NCI-H2081 (cell line): ENCODE data around the gene MAEA.
"Not testable (repeated sequence)": the region's sequence is repeated elsewhere in the genome, so short reads cannot be mapped to it uniquely, and the experiment has no call there.

Experiments
- DNase-seq, 2 experiments: peaks; one replicate each; lab custom pipeline; 2025; lab: John Stamatoyannopoulos, UW

Gene MAEA

DNA sequence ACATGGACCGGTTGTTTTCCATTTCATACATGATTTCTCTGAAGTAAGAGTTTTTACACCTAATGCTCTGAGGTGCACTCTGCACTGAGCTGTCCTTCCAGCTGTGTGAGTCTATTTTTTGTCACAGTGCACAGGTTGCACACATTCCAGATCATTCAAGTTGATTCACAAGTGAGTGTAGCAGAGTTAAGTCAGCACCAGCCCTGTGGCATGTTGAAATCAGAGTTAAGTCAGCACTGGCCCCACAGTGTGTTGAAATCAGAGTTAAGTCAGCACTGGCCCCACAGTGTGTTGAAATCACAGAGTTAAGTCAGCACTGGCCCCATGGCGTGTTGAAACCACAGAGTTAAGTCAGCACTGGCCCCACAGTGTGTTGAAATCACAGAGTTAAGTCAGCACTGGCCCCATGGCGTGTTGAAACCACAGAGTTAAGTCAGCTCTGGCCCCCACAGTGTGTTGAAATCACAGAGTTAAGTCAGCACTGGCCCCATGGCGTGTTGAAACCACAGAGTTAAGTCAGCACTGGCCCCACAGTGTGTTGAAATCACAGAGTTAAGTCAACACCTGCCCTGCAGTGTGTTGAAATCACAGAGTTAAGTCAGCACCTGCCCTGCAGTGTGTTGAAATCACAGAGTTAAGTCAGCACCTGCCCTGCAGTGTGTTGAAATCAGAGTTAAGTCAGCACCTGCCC is 45.6 kb downstream of the MAEA start:
- DNase-seq, result not testable (repeated sequence)

DNA sequence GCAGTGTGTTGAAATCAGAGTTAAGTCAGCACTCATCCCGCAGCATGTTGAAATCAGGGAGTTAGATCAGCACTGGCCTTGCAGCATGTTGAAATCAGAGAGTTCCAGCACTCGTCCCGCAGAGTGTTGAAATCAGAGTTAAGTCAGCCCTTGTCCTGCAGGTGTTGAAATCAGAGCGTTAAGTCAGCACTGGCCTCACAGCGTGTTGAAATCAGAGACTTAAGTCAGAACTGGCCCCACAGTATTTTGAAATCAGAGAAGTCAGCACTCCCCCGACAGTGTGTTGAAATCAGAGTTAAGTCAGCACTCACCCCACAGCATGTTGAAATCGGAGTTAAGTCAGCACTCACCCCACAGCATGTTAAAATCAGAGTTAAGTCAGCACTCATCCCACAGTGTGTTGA is 46.4 kb downstream of the MAEA start:
- DNase-seq, result no peak

DNA sequence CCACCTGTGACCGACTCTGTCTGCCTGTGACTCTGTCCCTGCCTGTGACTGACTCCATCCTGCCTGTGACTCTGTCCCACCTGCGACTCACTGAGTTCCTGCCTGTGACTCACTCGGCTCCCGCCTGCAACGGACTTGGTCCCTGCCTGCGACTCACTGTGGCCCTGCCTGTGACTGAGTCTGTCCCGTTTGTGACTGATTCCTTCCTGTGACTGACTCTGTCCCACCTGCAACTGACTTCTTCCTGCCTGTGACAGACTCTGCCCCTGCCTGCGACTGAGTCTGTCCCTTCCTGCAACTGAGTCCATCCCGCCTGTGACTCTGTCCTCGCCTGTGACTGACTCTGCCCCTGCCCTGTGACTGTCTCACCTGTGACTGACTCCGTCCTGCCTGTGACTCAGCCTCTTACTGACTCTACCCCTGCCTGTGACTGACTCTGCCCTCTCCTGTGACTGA is 47.7 kb downstream of the MAEA start:
- DNase-seq, result no peak

DNA sequence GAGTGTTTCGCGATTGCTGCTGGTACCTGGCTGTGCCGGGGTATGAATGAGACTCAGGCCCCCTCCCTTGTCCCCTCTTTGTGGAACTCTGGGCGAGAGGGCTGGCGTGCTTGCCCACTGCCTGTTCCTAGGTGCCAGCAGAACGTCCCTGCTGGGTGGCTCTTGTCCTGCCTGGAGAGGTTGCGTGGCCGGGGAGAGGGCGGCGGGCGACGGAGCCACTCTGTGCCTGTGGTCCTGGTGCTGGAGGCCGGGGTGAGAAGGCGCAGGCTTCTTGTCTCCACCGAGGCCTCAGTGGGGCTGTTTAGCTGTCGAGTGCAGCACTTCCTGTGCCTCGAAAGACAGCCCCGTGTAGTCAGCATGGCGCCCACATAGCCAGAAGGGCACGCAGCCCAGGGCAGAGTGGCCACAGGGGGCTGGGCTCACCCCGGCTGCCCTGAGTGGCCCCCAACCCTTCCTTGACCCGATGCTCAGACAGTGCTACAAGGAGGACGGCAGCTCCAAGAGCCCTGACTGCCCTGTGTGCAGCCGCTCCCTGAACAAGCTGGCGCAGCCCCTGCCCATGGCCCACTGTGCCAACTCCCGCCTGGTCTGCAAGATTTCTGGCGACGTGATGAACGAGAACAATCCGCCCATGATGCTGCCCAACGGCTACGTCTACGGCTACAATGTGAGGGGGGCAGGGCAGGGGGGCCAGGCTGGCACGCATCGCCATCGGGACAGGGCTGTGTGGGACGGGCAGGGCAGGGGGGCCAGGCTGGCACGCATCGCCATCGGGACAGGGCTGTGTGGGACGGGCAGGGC is 48.5 kb downstream of the MAEA start:
- DNase-seq, result no peak

GRCh38 chr4:1338752-1339414 is 49.2 kb downstream of the MAEA start:
- no peak for DNase-seq

DNA sequence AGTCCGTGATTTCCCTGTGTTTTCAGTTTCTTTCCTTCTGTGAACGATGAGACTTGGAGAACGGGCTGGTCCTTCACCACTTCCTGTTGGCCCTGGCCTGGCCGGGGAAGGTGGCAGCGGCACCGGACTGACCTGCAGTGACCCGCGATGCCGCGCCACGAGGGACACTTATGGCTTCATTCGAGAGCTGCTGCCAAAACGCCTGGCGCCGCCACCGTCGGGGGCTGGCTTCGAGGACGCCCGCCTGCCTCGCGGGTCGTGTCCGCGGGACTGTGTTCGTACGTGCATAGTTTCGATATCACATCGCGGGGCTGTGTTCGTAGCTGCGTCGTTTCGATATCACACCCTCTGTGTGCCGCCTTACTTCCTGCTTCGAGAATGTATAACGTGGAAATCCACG is 49.8 kb downstream of the MAEA start:
- DNase-seq, result no peak

DNA sequence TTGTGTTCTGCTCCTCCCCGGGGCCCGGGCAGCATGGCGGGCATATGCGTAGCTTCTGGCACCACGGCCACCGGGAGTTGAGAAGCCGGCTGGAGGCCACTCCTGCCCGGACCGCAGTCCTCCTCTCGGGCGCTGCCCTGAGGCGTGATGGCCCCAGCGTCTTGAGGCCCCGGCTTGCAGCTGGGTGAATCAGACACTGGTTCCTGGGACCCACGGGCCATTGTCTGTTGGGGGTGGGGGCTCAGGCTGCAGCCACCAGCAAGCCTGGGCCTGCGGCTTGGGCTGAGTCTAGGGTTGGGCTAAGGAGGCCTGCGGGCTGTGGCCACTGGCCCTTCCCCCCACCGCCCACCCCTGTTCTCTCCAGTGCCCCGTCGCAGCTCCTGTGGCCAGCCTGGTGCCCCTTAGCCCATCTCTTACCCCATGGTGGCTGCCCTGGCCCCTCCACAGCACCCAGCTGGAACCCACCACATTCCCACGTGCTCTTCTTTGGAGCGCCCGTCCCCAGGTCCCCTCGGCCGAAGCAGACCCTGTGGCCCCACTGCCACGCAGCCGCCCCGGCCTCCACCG is 50.6 kb downstream of the MAEA start:
- DNase-seq, result no peak

- no peak for DNase-seq
Measured at GRCh38 chr4:1340861-1341260, 51.2 kb downstream of the MAEA start.

GRCh38 chr4:1342003-1342402 is 52.3 kb downstream of the MAEA start:
- DNase-seq, result no peak

GRCh38 chr4:1344696-1345095 is 55.0 kb downstream of the MAEA start:
- DNase-seq, result no peak

DNA sequence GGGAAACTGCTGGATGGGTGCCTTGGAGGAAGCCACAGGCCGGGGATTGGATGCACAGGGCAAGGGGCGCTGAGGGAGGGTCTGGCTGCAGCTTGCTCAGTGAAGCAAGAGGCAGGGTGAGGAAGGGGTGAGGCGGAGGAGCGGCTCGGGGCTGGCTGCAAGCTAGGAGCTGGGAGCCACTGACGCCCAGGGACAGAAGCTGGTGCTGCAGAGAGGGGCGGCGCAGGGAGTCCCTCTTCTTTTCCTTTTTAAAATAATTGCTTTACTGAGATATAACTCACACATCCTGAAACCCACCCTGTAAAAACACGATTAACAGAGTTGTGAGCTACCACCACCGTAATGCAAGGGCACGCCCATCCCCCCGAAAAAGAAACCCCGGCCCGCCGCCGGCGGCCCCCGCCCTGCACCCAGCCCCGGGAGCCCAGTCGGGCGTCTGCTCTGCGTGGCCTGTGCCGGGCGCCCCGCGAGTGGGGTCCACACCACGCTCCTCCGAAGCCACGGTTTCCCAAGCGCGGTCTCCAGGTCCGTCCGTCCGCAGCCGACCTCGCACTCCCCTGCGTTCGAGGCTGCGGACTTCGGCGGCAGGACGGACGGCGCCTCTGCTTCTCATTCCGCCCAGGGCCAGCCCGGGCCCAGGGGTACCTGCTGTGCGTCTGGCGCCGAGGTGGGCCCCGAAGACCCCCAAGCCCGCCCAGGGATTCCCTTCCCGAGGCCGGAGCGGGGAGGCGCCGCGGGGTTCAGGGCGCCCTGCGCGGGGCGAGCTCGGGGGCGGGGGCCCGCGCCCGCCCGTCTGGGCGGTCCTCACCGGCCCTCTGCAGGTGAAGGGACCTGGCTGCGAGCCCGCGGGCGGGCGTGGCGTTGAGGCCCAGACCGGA is 56.5 kb downstream of the MAEA start:
- peak; percentile 21 to 44 for DNase-seq

DNA sequence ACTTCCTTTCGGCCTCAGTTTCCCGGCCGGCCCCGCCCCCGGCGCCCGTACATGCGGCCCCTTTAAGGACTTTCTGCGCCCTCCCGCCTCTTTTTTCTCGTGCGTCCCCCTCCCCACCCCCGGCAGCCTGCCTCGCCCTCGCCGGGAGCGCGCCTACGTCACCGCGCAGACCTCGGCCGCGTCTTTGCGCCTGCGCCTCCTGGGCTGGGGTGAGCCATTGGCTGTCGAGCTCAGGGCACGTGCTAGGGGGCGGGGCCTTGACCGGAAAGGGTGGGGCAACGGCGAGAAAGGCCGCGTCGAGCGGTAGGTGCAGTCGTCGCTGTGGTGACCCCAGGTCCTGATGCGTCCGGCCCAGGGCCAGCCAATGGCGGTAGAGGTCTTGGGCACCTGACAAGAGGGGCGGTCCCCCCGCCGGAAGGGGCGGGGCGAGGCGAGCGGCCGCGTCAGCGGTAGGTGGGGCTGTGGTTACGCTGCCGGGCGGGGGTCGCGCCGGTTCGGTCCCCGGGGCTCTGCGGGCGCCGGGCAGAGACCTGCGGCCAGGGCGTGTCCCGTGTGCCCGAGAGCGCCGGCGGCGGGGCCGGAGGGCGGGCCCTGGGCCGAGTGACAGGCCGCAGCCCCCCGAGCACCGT is 57.2 kb downstream of the MAEA start, which contains the start of gene UVSSA:
TSS of gene UVSSA (plus strand) at position 428 of the 629 bp plus-strand sequence. CDS start 884 bp downstream, outside the sequence.
- peak; percentile 99 to 100 for DNase-seq

- DNase-seq, result peak; percentile 54 to 55
Measured at GRCh38 chr4:1347410-1347864, 57.7 kb downstream of the MAEA start.

- DNase-seq, result no peak
Measured at GRCh38 chr4:1348014-1348513, 58.4 kb downstream of the MAEA start.

DNA sequence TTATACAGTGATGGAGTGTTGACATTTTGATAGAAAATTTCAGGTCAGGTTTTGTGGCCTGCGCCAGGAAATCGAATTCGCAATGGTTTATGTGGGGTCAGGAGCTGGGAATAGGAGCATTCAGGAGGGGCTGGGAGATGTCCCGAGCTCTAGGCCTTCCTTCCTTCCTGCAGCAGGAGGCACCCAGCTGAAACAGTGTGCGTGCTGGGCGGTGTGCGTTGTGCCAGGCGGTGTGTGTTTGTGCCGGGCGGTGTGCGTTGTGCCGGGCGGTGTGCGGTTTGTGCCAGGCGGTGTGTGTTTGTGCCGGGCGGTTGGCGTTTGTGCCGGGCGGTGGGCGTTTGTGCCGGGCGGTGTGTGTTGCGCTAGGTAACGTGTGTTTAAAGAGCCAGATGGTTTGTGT is 59.1 kb downstream of the MAEA start:
- no peak for DNase-seq

DNA sequence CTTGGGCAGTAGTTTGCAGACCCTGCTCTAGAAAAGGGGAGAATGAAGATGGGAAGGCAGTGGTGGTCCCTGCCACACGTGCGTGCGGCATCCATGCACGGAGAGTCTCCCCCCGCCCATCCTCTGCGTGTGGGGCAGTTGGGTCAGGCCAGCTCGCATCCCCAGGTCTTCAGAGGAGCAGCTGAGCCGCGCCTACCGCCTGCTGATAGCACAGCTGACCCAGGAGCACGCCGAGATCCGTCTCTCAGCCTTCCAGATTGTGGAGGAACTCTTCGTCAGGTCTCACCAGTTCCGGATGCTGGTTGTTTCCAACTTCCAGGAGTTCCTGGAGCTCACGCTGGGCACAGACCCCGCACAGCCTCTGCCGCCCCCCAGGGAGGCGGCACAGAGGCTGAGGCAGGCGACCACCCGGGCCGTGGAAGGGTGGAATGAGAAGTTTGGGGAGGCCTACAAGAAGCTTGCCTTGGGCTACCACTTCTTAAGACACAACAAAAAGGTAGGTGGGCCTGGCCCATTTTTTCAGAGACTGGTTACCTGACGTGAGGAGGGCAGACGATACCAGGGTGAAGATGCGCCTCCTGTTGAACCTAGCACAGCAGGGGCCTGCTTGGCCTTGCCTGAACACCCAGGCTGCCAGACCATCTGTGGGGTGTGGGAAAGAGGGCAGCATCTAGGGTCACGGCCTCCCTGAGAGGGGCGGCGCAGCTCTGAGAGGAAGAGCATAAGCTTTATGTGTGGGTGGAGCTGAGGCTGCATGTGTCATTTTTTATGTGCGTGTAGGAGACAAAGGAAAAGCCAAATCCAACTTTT is 59.9 kb downstream of the MAEA start:
- no peak for DNase-seq

- no peak for DNase-seq
Measured at GRCh38 chr4:1350169-1350520, 60.5 kb downstream of the MAEA start.

DNA sequence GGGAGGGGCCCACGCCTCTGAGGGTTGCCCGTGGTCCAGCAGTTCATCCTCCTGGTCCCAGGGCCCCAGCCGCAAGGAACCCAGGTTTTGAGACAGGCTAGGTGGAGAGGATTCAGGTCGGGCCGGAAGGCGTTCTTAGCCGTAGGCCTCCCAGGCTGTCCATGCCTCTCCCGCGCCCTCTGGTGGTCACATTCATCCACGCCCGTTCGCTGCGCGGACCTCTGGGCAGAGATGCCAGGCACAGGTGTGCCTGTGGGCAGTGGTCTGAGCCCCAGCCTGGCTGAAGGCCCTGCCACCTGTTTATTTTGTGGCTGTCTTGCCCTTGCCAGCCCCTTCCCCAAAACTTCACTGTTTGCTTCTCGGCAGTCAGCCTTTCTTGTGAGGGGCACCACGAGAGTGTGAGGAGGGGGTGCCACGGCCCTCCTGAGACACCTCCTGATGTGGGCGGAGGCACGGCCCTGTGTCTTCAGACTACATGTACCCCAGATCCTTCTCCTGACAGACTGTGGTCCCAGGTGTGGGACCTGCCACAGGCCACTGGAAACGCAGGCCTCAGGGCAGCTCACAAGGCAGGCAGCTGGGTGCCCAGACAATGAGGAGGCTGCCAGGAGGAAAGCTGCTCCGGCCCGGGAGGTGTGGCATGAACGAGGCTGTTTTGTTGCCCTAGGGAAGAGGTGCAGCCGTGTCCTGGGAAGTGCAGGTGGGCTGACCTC is 62.3 kb downstream of the MAEA start:
- peak; percentile 74 to 76 for DNase-seq

DNA sequence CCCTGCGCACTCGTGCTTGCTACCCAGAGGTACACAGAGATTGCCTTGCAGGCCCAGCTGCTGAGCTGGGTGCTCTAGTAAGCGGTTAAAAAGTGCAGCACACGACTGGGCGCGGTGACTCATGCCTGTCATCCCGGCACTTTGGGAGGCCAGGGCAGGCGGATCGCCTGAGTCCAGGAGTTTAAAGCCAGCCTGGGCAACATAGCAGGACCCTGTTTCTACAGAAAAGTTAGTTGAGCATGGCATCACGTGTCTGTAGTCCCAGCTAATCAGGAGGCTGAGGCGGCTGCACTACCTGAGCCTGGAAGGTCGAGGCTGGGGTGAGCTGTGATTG is 62.8 kb downstream of the MAEA start:
- DNase-seq, result no peak
